ENCODE data around the gene SLC26A3.

The SLC26A3 gene

GRCh38 chr7:107718456-107719193, 84.4 kb downstream of the SLC26A3 start:
- Histone ChIP-seq H3K4me3 (ENCODE audit: control insufficient read depth in 1 of 7, extremely low read depth in 1 of 7, insufficient read depth in 4 of 7, low read depth in 2 of 7, low read length in 6 of 7) (no peak overlapping the region), H3K27me3 (replicated peaks in 2 of 5; ENCODE audit: control insufficient read depth in 4 of 5, insufficient read depth in 5 of 5, low read length in 4 of 5) (peaks cover 0 to 2% (median 0%) of the 10 kb centered on the region in 5 experiments), H3K9me3 (ENCODE audit: control extremely low read depth in 1 of 5, control insufficient read depth in 4 of 5, insufficient read depth in 2 of 5, low read depth in 1 of 5, low read length in 4 of 5) (no peaks in the 10 kb centered on the region), H3K27ac (ENCODE audit: insufficient read depth in 1 of 2, low read depth in 1 of 2, low read length in 2 of 2, poor library complexity in 1 of 2, severe bottlenecking in 2 of 2) (no peak overlapping the region), H3K36me3 (ENCODE audit: control insufficient read depth in 4 of 4, insufficient read depth in 4 of 4, low read length in 3 of 4) (no peaks in the 10 kb centered on the region), H3K4me1 (ENCODE audit: control extremely low read depth in 1 of 4, control insufficient read depth in 4 of 4, insufficient read depth in 4 of 4, low read length in 3 of 4) (no peaks in the 10 kb centered on the region)
- WGBS (ENCODE audit: insufficient coverage), result no CpG with 5 or more reads among the region's 4 CpGs
- no peak for DNase-seq
- ChIA-PET POLR2A (no interaction called here), CTCF (interaction anchor here (1.2 to 1.7 kb wide), 3 partner anchors 10 to 57 kb away, joined by 3 to 4 read pairs (median 4); no protein-coding TSS in a partner anchor)

- H3K27me3 ChIP-seq (replicated peaks in 2 of 5; ENCODE audit: control insufficient read depth in 4 of 5, insufficient read depth in 5 of 5, low read length in 4 of 5), result no peaks in the 10 kb centered on the region
- no peak overlapping the region for H3K4me3 ChIP-seq (ENCODE audit: control insufficient read depth in 1 of 7, extremely low read depth in 1 of 7, insufficient read depth in 4 of 7, low read depth in 2 of 7, low read length in 6 of 7)
- 99% methylated on average over 6 of the region's 6 CpGs for WGBS (ENCODE audit: insufficient coverage)
- DNase-seq, result no peak
- CTCF ChIA-PET, result no interaction called here
- no peak overlapping the region for H3K27ac ChIP-seq (ENCODE audit: insufficient read depth in 1 of 2, low read depth in 1 of 2, low read length in 2 of 2, poor library complexity in 1 of 2, severe bottlenecking in 2 of 2)
- no peaks in the 10 kb centered on the region for H3K36me3 ChIP-seq (ENCODE audit: control insufficient read depth in 4 of 4, insufficient read depth in 4 of 4, low read length in 3 of 4)
- H3K4me1 ChIP-seq (ENCODE audit: control extremely low read depth in 1 of 4, control insufficient read depth in 4 of 4, insufficient read depth in 4 of 4, low read length in 3 of 4), result no peaks in the 10 kb centered on the region
- POLR2A ChIA-PET, result no interaction called here
- H3K9me3 ChIP-seq (ENCODE audit: control extremely low read depth in 1 of 5, control insufficient read depth in 4 of 5, insufficient read depth in 2 of 5, low read depth in 1 of 5, low read length in 4 of 5), result no peaks in the 10 kb centered on the region
These were observed 87.5 kb downstream of the SLC26A3 start for GRCh38 chr7:107715531-107715930.
